Measurements from ENCODE around the gene CACNA2D4. TPM values are rescaled to one million over a fixed set of nuclear protein-coding genes. Genes with fewer than 3 reads are reported as not detected.

CACNA2D4 gene
- total and polyA plus RNA-seq, 2 donors from 2014 or later = 2.5 to 7.3 TPM

Other genes with a start within 250 kb of the CACNA2D4 start
- gene ADIPOR2, start 227.6 kb downstream of the CACNA2D4 start, total RNA-seq = 50.0 TPM
- gene ADIPOR2, start 227.6 kb downstream of the CACNA2D4 start, polyA plus RNA-seq (ENCODE audit: insufficient read depth, low read depth, low replicate concordance) = 26.7 TPM
- not detected for gene LRTM2, start 98.1 kb downstream of the CACNA2D4 start, total RNA-seq
- not detected for gene LRTM2, start 98.1 kb downstream of the CACNA2D4 start, polyA plus RNA-seq (ENCODE audit: insufficient read depth, low read depth, low replicate concordance)
- 15.0 TPM for gene DCP1B, start 85.8 kb upstream of the CACNA2D4 start, total RNA-seq
- 11.3 TPM for gene DCP1B, start 85.8 kb upstream of the CACNA2D4 start, polyA plus RNA-seq (ENCODE audit: insufficient read depth, low read depth, low replicate concordance)
- 17.4 TPM for gene CACNA1C, start 134.3 kb upstream of the CACNA2D4 start, total RNA-seq
- 1.6 TPM for gene CACNA1C, start 134.3 kb upstream of the CACNA2D4 start, polyA plus RNA-seq (ENCODE audit: insufficient read depth, low read depth, low replicate concordance)